GM21529 (cell line): ENCODE measurements around the gene ZDHHC14.
"Not testable (repeated sequence)": the region's sequence is repeated elsewhere in the genome, so short reads cannot be mapped to it uniquely, and the experiment has no call there.

Source experiments
- ATAC-seq: cut with Tn5 transposase; IDR thresholded peaks from one replicate; pipeline ENCODE4 v1.9.1; 2021; ENCODE audit not compliant: unreplicated experiment

The ZDHHC14 gene

GRCh38 chr6:157706883-157707282, 325.9 kb downstream of the ZDHHC14 start:
- ATAC-seq: no peak

DNA sequence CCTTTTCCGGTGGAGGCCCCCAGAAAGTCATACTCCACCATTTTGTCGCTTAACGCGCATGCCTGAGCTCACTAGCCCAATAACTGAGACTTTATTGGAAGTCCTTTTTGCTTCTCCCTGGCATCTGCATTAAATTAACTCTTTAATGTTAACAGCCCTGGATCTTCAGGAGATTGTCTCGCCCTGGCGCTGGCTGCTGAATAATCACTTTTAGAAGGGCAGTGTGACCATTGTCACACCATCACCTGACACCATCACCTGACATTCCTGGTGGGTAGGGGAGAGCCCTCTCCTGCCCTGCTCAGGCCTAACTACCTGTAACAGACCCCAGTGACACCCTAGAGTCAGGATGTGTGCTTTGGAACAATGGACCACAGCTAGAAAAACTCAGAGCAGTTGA, 326.6 kb downstream of the ZDHHC14 start:
- no peak for ATAC-seq

GRCh38 chr6:157708239-157708638, 327.2 kb downstream of the ZDHHC14 start:
- ATAC-seq: no peak

- no peak for ATAC-seq
These were observed 327.9 kb downstream of the ZDHHC14 start for GRCh38 chr6:157708933-157709332.

- no peak for ATAC-seq
These were observed 328.6 kb downstream of the ZDHHC14 start for GRCh38 chr6:157709555-157709954.

GRCh38 chr6:157710604-157711003, 329.6 kb downstream of the ZDHHC14 start:
- no peak for ATAC-seq

GRCh38 chr6:157711060-157711459, 330.1 kb downstream of the ZDHHC14 start:
- ATAC-seq: no peak

- no peak for ATAC-seq
These were observed 331.8 kb downstream of the ZDHHC14 start for GRCh38 chr6:157712585-157713295.

- ATAC-seq: no peak
These were observed 332.6 kb downstream of the ZDHHC14 start for GRCh38 chr6:157713451-157714152.

- ATAC-seq: no peak
These were observed 333.1 kb downstream of the ZDHHC14 start for GRCh38 chr6:157714153-157714490.

DNA sequence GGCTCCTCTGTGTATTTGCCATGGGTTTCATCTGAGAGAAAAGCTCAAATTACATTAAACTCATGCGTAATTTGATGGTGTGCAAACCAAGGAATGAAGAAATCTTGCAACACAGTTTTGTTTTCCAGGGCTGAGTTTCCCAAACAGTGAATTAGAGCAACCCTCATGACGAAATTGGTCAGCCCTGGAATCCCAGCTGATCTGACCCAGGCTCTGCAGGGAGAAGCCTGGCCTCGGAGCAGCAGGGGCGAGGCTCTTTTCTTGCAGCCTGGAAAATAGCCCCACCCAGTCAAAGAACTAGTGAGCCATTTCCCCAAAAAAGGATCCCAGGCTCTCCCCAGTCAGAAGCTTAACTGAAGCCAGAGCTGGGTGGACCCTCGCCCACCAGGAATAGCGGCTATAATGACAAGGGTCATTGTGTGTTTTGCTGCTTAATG, 334.8 kb downstream of the ZDHHC14 start:
- no peak for ATAC-seq

DNA sequence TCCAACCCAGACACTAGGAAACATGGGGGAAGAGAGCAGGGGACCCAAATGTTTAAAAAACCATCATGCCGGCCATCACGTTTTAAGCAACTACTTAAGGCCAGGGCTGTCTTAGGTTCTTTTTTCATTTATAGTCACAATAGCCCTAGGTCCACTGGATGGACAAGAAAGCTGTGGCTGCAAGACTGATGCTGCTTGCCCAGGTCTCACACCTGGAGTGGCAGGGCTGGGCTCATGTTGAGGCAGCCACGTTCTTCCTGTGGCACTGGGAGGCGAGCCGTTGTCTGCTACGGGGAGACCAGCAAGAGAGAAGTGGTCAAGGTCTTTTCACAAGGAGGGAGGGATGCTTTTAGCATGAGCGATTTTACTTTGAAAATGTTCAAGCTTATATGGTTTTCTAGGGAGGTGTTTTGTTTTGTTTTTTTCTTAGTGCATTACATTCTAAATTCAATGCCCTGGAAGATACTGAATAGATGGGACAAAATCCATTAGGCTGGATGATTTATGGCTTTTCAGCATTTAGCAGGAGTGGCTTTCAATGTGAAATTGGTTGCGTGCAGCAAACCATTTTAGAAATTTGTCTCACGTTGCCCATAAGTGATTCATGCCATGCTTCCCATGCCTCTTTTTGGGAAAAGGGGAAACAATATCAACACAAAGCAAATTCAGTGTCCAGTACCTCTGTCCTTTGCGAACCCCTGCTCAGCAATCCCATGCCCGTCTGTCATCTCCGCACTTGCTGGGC, 335.4 kb downstream of the ZDHHC14 start:
- ATAC-seq: no peak

DNA sequence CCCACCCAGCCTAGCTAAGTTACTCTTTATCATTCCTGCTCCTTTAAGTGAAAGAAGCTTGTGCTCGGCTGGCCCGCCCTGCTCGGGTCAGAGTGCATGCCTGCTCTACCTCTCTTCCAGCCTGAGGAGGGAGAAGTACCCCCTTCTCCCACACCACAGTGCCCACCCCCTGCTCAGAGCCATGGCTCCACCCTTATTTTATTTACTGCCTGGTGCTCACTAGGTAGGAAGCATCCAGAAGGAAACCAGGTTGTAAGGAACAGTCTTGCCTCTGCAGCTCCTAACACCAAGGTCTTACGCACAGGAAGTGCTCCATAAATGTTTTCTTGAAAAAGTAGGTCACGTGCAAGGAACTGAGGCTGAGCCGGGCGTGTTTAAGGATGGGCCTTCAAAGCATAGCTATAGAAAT, 336.4 kb downstream of the ZDHHC14 start:
- no peak for ATAC-seq

- ATAC-seq: no peak
These were observed 337.7 kb downstream of the ZDHHC14 start for GRCh38 chr6:157718503-157719187.

GRCh38 chr6:157720964-157721363, 340.0 kb downstream of the ZDHHC14 start:
- ATAC-seq: not testable (repeated sequence)

DNA sequence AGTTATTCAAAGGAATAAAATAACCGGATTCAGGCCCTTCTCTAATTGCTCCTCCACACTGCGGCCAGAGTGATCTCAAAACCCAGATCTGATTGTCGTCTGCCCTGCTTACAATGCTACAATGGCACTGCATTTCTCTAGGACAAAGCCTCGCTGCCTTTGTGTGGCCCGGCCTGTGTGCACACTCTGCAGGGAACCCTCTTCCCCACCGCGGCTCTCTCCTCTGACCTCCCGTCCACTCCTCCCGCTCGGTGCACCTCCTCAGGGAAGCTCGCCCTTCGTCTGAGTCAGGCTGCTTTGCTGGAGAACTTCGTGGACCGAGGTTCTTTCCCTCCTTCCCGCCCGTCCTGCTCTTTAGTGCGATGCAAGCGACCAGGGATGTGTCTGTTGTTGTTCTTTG, 340.4 kb downstream of the ZDHHC14 start:
- ATAC-seq: no peak

- no peak for ATAC-seq
These were observed 340.8 kb downstream of the ZDHHC14 start for GRCh38 chr6:157721830-157722229.

GRCh38 chr6:157723376-157723775, 342.4 kb downstream of the ZDHHC14 start:
- ATAC-seq: no peak

DNA sequence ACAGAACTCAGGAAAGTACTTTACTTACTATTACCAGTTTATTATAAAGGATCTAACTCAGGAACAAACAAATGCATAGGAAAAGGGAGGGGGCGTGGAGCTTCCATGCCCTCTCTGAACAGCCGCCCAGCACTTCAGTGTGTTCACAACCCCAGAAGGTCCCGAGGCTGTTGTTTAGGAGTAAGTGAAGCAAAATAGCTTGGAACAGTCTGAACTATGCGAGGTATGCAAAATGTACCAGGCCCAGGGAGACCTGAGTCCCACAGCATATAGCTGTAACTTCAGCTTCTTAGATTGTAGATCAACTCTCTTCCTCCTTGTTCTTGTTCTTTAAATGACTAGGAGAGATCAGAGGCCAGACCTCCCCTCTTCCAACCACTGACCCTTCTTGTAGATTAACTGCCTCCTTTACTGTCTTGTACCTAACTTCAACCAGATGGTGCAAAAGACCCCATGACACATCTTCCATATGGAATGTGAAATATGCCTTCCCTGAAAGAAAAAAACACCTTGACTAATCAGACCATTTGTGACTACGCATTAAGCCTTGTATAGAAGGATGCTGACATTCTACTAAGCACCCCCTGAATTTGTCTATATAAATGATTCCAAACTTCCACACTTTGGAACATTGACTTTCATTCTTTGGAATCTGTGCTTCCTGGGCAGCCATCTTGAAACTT, 343.3 kb downstream of the ZDHHC14 start:
- no peak for ATAC-seq

GRCh38 chr6:157724960-157725741, 344.2 kb downstream of the ZDHHC14 start:
- ATAC-seq: no peak
